HepG2 (cell line): ENCODE results near the gene CACNA1G. TPM values are rescaled to one million over a fixed set of nuclear protein-coding genes. Genes with fewer than 3 reads are reported as not detected.

Experiments
- E2F1 ChIP-seq: sonication (generic); formaldehyde crosslinking; IDR thresholded peaks from 2 replicates; pipeline ENCODE4 v1.5.0; 2020; ENCODE audit warnings: missing genetic modification reagents
- GPBP1L1 ChIP-seq: sonication (generic); formaldehyde crosslinking; IDR thresholded peaks from 2 replicates; pipeline ENCODE4 v1.5.0; 2020; ENCODE audit warnings: mild to moderate bottlenecking, missing genetic modification reagents
- KLF9 ChIP-seq: IDR thresholded peaks from 2 replicates; pipeline ENCODE4 v1.6.1; 2016; ENCODE audit warnings: low read depth
- PAF1 ChIP-seq: IDR thresholded peaks from 2 replicates; pipeline ENCODE4 v1.6.1; 2016; ENCODE audit warnings: missing genetic modification reagents, missing compliant biosample characterization
- PRDM15 ChIP-seq: sonication (generic); formaldehyde crosslinking; IDR thresholded peaks from 2 replicates; pipeline ENCODE4 v1.4.0; 2020; ENCODE audit warnings: missing genetic modification reagents
- RFX3 ChIP-seq: IDR thresholded peaks from 2 replicates; pipeline ENCODE4 v1.6.1; 2016; ENCODE audit warnings: missing biosample characterization, missing genetic modification reagents
- RFXAP ChIP-seq: sonication (generic); formaldehyde crosslinking; IDR thresholded peaks from 2 replicates; pipeline ENCODE4 v1.4.0; 2020; ENCODE audit warnings: missing genetic modification reagents, borderline replicate concordance
- THAP11 ChIP-seq: IDR thresholded peaks from 2 replicates; pipeline ENCODE4 v1.6.1; 2016; ENCODE audit warnings: missing biosample characterization, missing genetic modification reagents
- ZFYVE20 ChIP-seq: sonication (generic); formaldehyde crosslinking; IDR thresholded peaks from 2 replicates; pipeline ENCODE4 v1.8.0; 2023; ENCODE audit warnings: low read depth, mild to moderate bottlenecking, moderate library complexity, missing genetic modification reagents, borderline replicate concordance
- ZMAT3 ChIP-seq: sonication (generic); formaldehyde crosslinking; conservative IDR thresholded peaks from 2 replicates; pipeline ENCODE4 v1.7.0; 2021; ENCODE audit warnings: missing genetic modification reagents
- ZNF256 ChIP-seq: sonication (generic); formaldehyde crosslinking; conservative IDR thresholded peaks from 2 replicates; pipeline ENCODE4 v1.4.0; 2020; ENCODE audit warnings: missing genetic modification reagents
- ZNF451 ChIP-seq: sonication (generic); formaldehyde crosslinking; IDR thresholded peaks from 2 replicates; pipeline ENCODE4 v1.5.0; 2020; ENCODE audit warnings: mild to moderate bottlenecking, missing genetic modification reagents
- ZNF558 ChIP-seq: sonication (generic); formaldehyde crosslinking; IDR thresholded peaks from 2 replicates; pipeline ENCODE4 v1.9.0; 2022; ENCODE audit warnings: mild to moderate bottlenecking, missing genetic modification reagents, borderline replicate concordance
- polyA plus RNA-seq, 8 experiments: library from polyadenylated mRNA; depleted of rRNA in 3 of 8; stranded (reverse) in 7 of 8; unstranded in 1 of 8; fragments of >200 nt; fragmentation: Illumina TruSeq in 4 of 8; extraction: Trizol in 4 of 8; gene quantifications; 2 replicates each; pipeline versions ENCODE4 v1.2.1 to v1.2.3, GENCODE V29; 2011 to 2016; ENCODE audit warnings: low read depth in 4 of 8, missing spikeins in 1 of 8, mixed read lengths in 1 of 8; ENCODE audit not compliant: insufficient read depth in 1 of 8
- total RNA-seq, 5 experiments: library from RNA; depleted of rRNA; stranded (reverse); fragments of >200 nt; fragmentation: Illumina TruSeq; extraction: Trizol; gene quantifications; 2 replicates each; pipeline ENCODE4 v1.2.3, GENCODE V29; 2016; ENCODE audit warnings: low read depth in 1 of 5

CACNA1G gene
- total and polyA plus RNA-seq, 2 of the 13 experiments (the other 11 are each of a cell fraction or from before 2014, with no cell fraction given) = 0.02 TPM; not detected in 1

GRCh38 chr17:50547035-50547735, 13.3 kb upstream of the CACNA1G start, which contains the start of gene SPATA20 (continued):
- TF ChIP-seq ZNF451 (CRISPR knock-in tag) (peak; percentile 49; the same call in 1 of the 2 replicates), RFX3 (CRISPR knock-in tag) (no peak), ZNF558 (peak; percentile 87; the same call in 1 of the 2 replicates), E2F1 (CRISPR knock-in tag) (peak; percentile 82), ZMAT3 (peak; percentile 83), ZFYVE20 (CRISPR knock-in tag) (0 out of 2 replicates have a peak, but pooled peaks have one; percentile 75), THAP11 (CRISPR knock-in tag) (peak; percentile 69), PRDM15 (CRISPR knock-in tag) (peak; percentile 77), ZNF256 (CRISPR knock-in tag) (peak; percentile 92; the same call in 1 of the 2 replicates), KLF9 (CRISPR knock-in tag) (no peak; the same call in 1 of the 2 replicates), RFXAP (CRISPR knock-in tag) (peak; percentile 90; the same call in 1 of the 2 replicates), GPBP1L1 (CRISPR knock-in tag) (no peak), PAF1 (CRISPR knock-in tag) (no peak)
